ENCODE data around the gene GRID1.

DNA sequence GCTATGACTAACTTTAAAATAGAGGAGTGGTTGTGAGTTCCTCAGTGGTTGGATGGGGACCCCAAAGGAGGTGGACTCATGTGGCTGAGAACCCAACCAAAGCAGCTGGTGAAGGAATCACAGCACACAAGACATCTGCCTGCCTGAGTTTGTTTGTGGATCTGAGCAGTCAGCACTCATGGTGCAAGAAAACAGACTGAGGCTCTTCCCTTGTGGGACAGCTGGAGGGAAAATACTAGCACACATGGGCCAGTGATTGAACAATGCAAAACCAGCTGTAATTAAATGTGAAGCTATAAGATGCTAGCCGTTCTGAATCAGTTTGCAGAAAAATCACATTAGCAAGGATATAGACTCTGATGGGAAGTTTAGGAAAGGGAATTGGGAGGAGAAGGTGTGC, 707.3 kb downstream of the GRID1 start:
- TF ChIP-seq POLR2A (IDR thresholded peaks at IDR 0.05), result no peak
- TF ChIP-seq, protein P1, sequence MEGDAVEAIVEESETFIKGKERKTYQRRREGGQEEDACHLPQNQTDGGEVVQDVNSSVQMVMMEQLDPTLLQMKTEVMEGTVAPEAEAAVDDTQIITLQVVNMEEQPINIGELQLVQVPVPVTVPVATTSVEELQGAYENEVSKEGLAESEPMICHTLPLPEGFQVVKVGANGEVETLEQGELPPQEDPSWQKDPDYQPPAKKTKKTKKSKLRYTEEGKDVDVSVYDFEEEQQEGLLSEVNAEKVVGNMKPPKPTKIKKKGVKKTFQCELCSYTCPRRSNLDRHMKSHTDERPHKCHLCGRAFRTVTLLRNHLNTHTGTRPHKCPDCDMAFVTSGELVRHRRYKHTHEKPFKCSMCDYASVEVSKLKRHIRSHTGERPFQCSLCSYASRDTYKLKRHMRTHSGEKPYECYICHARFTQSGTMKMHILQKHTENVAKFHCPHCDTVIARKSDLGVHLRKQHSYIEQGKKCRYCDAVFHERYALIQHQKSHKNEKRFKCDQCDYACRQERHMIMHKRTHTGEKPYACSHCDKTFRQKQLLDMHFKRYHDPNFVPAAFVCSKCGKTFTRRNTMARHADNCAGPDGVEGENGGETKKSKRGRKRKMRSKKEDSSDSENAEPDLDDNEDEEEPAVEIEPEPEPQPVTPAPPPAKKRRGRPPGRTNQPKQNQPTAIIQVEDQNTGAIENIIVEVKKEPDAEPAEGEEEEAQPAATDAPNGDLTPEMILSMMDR (IDR thresholded peaks at IDR 0.05), result no peak

Data from lower leg skin (tissue), 3 donors.